Stimulated activated CD8-positive, alpha-beta memory T cell treated with anti-CD3 and anti-CD28 coated beads, Interleukin-2, amount 100 ng/mL, for 1 hour (primary cell): ENCODE measurements around the gene NRN1L.
A peak's percentile ranks its signal among the peaks of the same experiment; 100 is the strongest.

Source experiments
- DNase-seq, 2 donors: peaks; one replicate each; pipeline ENCODE4 v3.0.0-alpha.2; 2020; ENCODE audit warnings: low read depth in 2 of 2

The NRN1L gene

DNA sequence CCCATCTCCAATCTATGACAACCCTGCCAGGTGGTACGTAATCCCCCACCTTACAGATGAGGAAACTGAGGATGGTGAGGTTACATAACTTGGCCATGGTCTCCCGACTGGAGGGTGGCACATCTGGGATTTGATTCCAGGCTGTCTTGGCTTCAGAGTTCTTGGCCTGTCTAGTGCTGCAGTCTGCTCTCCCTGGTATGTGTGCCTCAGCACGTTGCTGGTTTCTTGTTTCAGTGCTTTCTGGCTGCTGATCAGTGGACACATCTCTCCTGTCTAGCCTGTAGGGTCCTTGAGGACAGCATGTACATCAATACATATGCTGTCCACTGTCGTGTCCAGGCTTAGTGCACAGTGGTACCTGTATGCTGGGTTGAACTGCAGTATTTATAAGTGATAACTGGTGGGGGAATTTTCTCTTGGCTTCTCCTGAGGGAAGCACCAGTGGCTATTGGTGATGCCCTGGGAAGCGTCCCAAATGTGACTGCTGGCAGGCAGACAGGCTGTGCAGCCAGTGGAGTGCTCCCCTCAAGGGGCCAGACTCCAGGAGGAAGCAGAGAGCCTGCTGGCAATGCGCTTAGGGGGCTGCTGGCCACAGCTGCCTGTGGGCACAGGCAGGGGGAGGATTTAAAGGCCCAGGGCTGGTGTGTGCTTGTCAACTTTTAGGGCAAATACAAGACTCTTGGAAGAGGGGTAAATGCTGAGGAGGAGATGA lies 32.6 kb downstream of the NRN1L start:
- no peak for DNase-seq

- DNase-seq: no peak
Measured at GRCh38 chr16:67917852-67918236, 33.2 kb downstream of the NRN1L start.

- no peak for DNase-seq
Measured at GRCh38 chr16:67919622-67920221, 35.0 kb downstream of the NRN1L start.

DNA sequence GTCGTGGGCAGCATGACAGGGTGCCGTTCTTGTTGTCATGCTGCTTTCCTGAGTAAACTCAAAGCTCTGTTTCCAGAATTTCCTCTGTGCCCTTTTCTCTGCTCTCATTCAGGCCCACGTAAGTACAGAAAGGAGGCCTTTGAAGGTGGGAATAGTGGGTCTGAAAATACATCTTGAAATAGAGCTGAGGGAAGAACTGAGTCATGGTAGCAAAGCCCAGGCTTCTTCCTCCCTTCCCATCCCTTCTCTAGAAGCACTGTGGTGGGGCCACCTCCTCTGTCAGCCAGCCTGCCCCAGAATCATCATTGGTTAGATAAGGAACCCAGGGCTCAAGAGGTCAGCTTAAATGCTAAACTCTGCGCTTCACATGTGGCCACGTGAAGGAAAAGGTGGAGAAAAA lies 37.5 kb downstream of the NRN1L start:
- DNase-seq: no peak

GRCh38 chr16:67922740-67923139 lies 38.1 kb downstream of the NRN1L start:
- no peak for DNase-seq

GRCh38 chr16:67923414-67924116 lies 38.9 kb downstream of the NRN1L start:
- no peak for DNase-seq

GRCh38 chr16:67924140-67924906 lies 39.6 kb downstream of the NRN1L start:
- DNase-seq: no peak

DNA sequence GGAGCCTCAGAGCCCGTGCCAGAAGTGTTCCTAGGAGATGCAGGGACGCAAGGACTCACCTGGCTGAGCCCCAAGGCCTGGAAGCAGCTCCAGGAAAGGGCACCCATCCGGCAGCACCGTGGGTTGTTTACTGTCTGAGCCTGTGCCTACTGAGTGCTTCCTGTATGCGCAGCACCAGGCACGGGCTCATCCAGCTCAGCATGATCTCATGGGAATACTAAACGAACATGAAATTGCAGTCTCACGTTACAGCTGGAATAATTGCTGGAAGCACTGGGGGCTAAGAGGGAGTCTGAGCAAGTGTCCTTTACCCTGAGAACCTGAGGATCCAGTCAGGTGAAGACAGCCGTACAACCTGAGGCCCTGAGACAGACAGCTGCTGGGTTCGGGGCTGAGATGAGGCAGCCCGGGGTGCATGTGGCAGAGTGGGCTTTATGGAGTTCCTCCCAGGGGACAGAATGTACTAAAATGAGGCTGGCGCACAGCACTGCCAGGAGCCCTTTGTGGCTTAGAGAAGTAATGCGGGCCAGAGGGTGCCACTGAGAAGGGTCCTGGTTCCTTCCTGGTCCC lies 41.6 kb downstream of the NRN1L start:
- no peak for DNase-seq

DNA sequence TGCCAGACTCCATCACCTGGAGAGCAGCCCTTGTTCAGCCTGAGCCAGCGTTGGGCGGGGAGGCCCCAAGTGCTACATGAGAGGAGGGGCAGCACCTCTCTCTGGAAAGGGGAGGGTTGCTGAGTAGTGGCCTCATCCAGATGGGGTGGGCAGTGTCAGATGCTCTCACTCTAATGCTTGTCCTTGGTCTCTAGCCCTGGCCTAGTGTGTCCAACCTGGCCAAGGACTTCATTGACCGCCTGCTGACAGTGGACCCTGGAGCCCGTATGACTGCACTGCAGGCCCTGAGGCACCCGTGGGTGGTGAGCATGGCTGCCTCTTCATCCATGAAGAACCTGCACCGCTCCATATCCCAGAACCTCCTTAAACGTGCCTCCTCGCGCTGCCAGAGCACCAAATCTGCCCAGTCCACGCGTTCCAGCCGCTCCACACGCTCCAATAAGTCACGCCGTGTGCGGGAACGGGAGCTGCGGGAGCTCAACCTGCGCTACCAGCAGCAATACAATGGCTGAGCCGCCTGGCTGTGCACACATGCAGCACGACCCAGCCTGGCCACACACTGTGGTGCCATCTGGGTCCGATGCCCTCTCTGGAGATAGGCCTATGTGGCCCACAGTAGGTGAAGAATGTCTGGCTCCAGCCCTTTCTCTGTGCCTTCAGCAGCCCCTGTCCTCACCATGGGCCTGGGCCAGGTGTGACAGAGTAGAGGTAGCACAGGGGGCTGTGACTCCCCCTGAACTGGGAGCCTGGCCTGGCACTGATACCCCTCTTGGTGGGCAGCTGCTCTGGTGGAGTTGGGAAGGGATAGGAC lies 42.7 kb downstream of the NRN1L start:
- DNase-seq: no peak

- no peak for DNase-seq
Measured at GRCh38 chr16:67928147-67928546, 43.5 kb downstream of the NRN1L start.

- peak; percentile 48 for DNase-seq
Measured at GRCh38 chr16:67928561-67929364, 44.1 kb downstream of the NRN1L start.

GRCh38 chr16:67930191-67930590 lies 45.5 kb downstream of the NRN1L start:
- no peak for DNase-seq

DNA sequence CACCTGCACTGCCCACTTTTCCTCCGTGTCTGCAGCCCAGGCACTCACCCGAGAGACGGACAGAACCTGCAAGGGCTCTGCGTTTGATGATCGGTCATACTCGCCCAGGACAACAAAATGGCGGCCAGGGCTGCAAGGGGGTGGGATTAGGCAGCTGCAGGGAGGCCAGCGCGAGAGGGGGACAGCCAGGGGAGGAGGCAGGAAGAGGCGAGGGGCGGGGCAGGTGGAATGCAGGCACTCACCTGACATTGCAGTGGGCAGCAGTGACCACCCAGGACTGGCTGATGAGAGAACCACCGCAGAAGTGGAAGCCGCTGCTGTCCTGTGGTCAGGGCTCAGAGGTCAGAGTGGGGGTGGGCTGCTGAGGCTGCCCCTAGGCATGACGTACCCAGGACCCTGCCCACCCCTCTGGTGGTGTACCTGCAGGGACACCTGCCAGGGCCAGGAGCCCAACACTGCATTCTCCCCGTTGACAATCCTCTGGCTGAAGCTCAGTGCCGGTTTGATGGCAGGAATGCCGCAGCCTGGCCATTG lies 46.1 kb downstream of the NRN1L start:
- no peak for DNase-seq

GRCh38 chr16:67931712-67932461 lies 47.2 kb downstream of the NRN1L start, which contains the start of gene CTRL:
CTRL (minus strand) TSS chr16:67931862; CDS start chr16:67931852, 10 bp downstream.
- no peak for DNase-seq

- no peak for DNase-seq
Measured at GRCh38 chr16:67932462-67932840, 47.8 kb downstream of the NRN1L start.

GRCh38 chr16:67933805-67934204 lies 49.1 kb downstream of the NRN1L start:
- DNase-seq: no peak

DNA sequence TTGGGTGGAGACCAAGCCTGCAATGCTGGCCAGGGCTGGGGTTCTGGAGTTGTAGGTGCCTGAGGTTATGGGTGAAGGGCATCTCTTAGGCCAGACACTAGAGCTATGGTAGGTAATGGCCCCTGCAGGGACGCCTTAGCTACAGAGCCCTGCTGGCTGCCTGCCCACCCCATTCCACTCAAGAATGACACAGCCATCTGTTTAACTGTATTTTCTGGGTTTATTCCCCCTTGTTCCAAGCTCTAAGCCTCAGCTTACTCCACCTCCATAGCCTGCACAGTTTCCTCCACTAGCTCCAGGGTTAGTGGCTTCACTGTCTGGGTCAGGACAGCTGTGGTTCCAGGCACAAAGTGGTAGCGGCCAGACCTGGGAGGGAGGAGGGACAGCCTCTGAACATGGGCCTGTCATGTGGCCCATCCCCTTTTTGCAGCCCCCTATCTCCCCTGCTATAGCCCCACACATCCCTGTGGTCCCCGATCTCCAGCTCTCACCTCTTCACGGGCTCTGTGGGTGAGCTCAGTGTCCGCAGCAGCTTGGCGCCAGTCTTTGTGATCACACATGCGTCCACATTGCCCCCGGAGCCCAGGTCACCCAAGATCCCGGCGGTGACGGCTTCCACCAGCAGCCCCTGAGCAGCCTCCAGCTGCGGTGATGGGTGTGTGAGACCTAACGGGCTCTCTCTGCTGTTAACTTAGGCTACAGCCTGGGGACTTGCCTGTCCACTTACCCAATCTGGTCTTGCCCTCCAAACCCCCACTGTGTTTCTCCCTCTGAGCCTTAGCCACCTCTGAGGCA lies 49.8 kb downstream of the NRN1L start:
- DNase-seq: no peak

DNA sequence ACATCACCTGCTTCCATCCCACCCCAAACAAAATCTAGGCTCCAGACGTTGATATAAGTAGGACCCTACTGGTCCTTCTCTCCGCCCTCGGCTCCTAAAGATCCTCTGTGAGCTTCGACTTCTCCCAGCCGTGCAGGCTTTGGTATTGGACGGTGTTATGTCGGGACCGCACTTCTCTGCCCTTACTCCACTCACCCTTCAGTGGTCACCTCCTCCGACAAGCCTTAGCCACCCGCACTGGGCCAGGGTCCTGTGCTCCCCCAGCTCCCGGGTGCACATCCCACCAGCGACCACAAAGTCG lies 50.4 kb downstream of the NRN1L start:
- DNase-seq: no peak
